A673 (cell line): Measurements from ENCODE around the gene POLR3A.

Experiments
- EZH2 ChIP-seq: fragments of 200-600 bp; sonication (generic); IDR thresholded peaks from 2 replicates; pipeline ENCODE4 v1.6.1; 2017; ENCODE audit warnings: borderline replicate concordance, low read depth, mild to moderate bottlenecking, mixed read lengths, antibody characterized with exemption, low read length; ENCODE audit not compliant: poor library complexity, severe bottlenecking
- TF ChIP-seq, protein P1 (sequence below): fragments of 300-800, 200-600 bp; sonication (generic); conservative IDR thresholded peaks from 2 replicates; pipeline ENCODE4 v1.5.1; 2017; ENCODE audit warnings: low read depth, mild to moderate bottlenecking, antibody characterized with exemption, low read length, moderate library complexity, mixed read lengths

DNA sequence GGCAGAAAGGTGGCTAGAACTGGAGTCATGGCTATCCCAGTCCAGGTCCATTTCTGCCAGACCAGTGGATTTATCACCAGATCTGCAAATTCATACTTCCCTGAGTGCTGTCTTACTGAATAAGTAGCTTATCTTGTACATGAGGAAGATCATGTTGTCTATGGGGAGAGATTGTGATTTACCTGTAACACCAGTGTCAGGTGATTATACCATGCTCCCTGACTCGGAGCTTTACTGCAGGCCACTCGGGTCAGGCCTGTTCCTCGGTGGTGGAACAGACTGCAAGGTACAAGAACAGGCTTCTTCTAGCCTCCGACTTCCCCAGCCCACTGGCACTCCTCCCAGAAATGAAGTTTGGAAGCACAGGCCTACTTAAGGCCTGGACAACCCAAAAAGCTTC lies 60.2 kb downstream of the POLR3A start:
- no peak for TF ChIP-seq EZH2
- TF ChIP-seq, protein P1, sequence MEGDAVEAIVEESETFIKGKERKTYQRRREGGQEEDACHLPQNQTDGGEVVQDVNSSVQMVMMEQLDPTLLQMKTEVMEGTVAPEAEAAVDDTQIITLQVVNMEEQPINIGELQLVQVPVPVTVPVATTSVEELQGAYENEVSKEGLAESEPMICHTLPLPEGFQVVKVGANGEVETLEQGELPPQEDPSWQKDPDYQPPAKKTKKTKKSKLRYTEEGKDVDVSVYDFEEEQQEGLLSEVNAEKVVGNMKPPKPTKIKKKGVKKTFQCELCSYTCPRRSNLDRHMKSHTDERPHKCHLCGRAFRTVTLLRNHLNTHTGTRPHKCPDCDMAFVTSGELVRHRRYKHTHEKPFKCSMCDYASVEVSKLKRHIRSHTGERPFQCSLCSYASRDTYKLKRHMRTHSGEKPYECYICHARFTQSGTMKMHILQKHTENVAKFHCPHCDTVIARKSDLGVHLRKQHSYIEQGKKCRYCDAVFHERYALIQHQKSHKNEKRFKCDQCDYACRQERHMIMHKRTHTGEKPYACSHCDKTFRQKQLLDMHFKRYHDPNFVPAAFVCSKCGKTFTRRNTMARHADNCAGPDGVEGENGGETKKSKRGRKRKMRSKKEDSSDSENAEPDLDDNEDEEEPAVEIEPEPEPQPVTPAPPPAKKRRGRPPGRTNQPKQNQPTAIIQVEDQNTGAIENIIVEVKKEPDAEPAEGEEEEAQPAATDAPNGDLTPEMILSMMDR = no peak
